ENCODE data around the gene TEKT4.
"Not testable (repeated sequence)": the region's sequence is repeated elsewhere in the genome, so short reads cannot be mapped to it uniquely, and the experiment has no call there.

The TEKT4 gene

GRCh38 chr2:94875820-94876522 lies 4.7 kb downstream of the TEKT4 start:
- DNase-seq (ENCODE audit: low read depth), result no peak

GRCh38 chr2:94876523-94876863 lies 5.3 kb downstream of the TEKT4 start:
- no peak for DNase-seq (ENCODE audit: low read depth)

DNA sequence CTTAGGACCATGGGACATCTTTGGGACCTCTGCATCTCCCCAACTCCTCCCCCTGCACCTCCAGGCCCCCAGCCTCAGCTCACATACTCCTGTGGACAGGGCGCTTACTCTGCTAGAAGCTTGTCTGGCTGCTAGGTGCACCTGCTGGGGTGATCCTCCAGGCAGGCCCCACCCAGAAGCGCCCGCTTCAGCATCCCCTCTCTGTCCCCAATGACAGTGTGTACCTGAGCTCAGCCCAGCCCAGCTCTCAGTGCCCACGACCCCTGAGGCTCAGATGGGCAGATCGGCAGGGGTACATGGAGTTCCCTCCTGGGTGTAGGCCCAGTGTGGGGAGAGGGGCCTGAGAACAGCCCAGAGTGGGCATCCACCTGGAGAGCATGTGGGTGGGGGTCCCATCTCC lies 5.9 kb downstream of the TEKT4 start:
- no peak for DNase-seq (ENCODE audit: low read depth)

DNA sequence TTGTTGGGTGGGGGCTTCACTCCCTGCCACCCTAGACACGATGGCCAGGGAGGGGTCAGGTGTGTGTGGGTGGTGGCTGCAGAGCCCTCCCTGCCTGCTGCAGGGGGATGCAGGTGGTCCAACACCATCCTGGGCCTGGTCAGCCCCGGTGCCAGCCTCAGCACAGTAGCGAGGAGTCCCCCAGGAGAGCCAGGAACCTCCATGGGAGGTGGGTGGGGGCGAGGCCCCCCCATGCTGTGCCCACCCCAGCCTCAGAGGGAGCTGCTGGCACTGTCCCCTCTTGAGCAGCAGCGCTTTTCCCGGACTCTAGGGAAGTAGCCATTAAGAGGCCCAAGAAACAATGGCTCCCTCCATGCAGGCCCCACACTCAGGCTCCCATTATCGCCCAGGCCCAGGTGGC lies 7.3 kb downstream of the TEKT4 start:
- not testable (repeated sequence) for DNase-seq (ENCODE audit: low read depth)

DNA sequence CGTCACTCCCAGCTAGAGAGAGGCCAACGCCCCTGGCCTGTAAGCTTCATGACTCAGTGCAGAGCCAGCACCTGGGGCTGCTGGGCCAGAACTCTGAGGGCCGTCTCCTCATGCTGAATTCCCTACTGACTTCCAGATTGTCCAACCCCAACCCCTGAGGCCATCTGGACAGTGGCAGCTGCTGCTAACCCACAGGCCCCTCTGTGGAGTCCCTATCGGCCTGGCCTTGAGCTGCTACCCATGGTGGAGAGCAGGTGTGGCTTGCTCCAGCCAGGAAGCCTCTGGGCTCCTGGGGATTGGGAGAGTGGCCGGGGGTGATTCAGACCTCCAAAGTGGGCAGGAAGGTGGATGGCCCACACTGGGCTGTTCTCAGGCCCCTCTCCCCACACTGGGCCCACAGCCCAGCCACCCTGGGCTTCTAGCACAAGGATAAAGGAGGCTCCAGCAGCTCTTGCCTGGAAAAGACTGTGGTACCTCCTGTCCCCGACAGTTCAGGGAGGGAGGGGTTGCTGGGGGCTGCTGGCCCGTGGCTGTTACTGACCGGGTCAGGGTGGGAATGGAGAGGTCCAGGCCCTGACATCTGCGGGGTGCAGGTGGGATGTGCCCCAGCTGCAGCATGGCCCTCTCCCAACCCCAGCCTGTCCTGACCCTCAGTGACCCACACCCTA lies 8.2 kb downstream of the TEKT4 start:
- no peak for DNase-seq (ENCODE audit: low read depth)

DNA sequence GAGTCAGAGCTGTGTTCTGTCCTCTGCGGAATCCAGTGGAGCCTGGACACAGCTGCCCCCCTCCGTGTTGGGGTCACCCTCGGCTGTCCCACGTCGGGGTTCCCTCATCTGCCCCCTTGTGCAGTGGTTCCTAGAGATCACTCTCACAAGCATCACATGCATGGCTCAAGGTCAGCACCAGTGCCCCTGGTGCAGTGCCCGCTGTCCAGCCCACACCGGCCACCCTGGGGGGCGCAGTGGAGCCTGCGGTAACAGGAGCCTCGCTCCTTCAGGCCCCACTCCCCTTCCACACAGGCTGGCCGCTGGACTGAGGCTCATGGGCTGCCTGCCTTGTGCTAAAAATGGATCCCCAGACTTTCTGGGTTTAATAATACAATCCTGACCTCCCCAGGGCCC lies 8.8 kb downstream of the TEKT4 start:
- no peak for DNase-seq (ENCODE audit: low read depth)

GRCh38 chr2:94880507-94880906 lies 9.3 kb downstream of the TEKT4 start:
- DNase-seq (ENCODE audit: low read depth), result no peak

- no peak for DNase-seq (ENCODE audit: low read depth)
These were observed 9.8 kb downstream of the TEKT4 start for GRCh38 chr2:94881070-94881469.

DNA sequence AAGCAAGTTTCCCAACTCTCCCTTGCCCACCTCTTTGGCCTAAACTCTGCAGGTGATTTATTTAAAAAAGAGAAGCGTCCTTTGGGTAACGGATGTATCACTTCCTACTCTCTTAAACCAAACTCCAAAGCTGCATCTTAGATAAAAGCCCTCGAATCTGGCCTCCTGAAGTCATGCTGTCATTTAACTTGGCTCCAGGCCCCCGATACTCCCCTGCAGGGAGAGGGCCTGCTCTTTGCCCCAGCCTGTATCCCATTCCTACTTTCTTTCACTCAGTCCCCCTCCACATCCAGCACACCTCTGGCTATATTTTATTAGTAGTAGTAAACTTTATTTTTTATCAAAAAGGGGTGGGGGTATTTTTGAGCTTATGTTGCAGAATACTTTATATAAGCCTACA lies 19.0 kb downstream of the TEKT4 start:
- no peak for DNase-seq (ENCODE audit: low read depth)

GRCh38 chr2:94895273-94895672 lies 24.0 kb downstream of the TEKT4 start:
- DNase-seq (ENCODE audit: low read depth), result not testable (repeated sequence)

DNA sequence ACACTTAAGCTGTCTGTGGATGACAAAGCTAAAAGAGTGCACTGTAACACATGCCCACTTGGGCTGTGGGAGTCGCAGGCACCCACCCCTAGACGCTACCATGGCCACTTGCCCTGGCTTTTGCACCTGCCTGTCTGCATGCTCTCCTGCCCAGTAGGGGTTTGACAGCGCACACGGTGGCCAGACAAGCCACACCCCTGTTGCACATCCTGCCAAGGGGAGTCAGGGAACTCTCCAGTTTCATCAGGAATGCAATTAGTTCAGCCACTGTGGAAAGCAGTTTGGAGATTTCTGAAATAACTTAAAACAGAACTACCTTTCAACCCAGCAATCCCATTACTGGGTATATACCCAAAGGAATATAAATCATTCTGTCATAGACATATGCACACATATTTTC lies 35.7 kb downstream of the TEKT4 start:
- not testable (repeated sequence) for DNase-seq (ENCODE audit: low read depth)

- no peak for DNase-seq (ENCODE audit: low read depth)
These were observed 52.0 kb downstream of the TEKT4 start for GRCh38 chr2:94923196-94923595.

DNA sequence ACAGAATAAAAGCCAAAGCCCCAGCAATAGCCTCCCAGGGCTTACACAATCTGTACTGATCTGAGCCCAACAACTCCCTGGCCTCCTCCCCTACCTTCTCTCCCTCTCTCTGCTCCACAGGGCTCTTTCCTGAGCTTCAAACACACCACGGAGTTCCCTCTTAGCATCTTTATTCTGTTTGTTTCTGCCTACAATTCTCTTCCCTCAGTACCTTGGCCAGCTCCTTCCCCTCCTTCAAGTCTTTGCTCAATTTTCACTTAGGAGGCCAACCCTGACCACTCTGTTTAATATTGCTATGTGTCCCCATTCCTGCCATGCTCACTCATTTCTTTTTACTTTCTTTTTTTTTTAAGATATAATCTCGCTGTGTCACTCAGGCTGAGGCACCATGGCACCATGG lies 53.8 kb downstream of the TEKT4 start:
- DNase-seq (ENCODE audit: low read depth), result not testable (repeated sequence)

Measured in CMK (cell line).